T47D (cell line): Measurements from ENCODE around the gene RICTOR.
"Not testable (repeated sequence)": the region's sequence is repeated elsewhere in the genome, so short reads cannot be mapped to it uniquely, and the experiment has no call there.

Experiments
- DNase-seq, 2 experiments: peaks; one replicate each; pipeline versions ENCODE4 v3.0.0 to v3.0.0-alpha.2; 2011 to 2012; ENCODE audit warnings: low read depth in 1 of 2, low spot score in 1 of 2
- JUND ChIP-seq: IDR thresholded peaks from 2 replicates; pipeline ENCODE4 v1.6.1; 2012; ENCODE audit warnings: low read depth
- in situ Hi-C: cut with HindIII; loops from 2 replicates; pipeline ENCODE4 v1.10.0; 2016; ENCODE audit warnings: low sequenced_read_pairs, low pct_unique_long_range_greater_than_20kb

RICTOR gene

DNA sequence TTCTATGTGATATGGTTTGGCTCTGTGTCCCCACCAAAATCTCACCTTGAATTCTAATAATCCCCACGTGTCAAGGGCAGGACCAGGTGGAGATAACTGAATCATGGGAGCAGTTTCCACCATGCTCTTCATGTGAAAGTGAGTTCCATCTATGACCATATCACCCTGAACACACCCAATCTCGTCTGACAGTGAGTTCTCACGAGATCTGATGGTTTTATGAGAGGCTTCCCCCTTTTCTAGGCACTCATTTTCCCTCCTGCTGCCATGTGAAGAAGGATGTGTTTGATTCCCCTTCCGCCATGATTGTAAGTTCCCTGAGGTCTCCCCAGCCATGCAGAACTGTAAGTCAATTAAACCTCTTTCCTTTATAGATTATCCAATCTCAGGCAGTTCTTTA is 64.2 kb downstream of the RICTOR start:
- in situ Hi-C loops, result no loop called here
- no peak for TF ChIP-seq JUND
- no peak for DNase-seq

DNA sequence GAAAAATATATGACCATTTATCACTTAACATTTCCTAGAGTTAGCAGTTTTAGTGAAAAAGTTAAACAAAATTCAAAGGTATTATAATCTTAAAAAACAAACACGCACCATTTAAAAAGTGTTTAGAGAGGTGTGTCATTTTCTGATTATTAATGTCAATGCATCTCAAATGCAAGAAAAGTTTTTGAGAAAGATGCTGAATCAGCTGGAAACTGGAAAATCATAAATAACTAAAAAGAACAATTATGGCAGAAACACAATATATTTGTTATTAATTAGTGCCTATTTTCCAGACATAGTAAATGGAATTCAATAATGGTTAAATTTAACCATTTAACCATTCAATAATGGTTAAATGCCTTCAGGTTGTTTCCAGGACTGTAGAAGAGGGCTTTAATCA is 64.9 kb downstream of the RICTOR start:
- no peak for DNase-seq
- TF ChIP-seq JUND, result no peak
- in situ Hi-C loops, result no loop called here

DNA sequence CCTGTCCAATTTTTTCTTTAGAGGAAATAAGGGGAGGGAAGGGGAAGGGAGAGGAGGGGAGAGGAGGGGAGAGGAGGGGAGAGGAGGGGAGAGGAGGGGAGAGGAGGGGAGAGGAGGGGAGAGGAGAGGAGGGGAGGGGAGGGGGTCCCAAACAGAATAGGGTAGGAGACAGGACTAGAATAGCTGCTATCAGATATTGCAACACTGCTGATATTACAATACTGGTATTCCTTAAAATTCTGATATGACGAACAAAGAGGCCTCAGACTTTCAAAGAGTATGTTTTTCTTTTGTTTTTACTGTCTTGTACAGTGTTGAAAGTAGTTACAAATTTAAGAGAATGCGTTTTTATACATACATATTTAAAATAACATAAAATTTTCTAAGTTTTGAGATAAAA is 67.5 kb downstream of the RICTOR start:
- in situ Hi-C loops, result no loop called here
- no peak for TF ChIP-seq JUND
- DNase-seq, result no peak

DNA sequence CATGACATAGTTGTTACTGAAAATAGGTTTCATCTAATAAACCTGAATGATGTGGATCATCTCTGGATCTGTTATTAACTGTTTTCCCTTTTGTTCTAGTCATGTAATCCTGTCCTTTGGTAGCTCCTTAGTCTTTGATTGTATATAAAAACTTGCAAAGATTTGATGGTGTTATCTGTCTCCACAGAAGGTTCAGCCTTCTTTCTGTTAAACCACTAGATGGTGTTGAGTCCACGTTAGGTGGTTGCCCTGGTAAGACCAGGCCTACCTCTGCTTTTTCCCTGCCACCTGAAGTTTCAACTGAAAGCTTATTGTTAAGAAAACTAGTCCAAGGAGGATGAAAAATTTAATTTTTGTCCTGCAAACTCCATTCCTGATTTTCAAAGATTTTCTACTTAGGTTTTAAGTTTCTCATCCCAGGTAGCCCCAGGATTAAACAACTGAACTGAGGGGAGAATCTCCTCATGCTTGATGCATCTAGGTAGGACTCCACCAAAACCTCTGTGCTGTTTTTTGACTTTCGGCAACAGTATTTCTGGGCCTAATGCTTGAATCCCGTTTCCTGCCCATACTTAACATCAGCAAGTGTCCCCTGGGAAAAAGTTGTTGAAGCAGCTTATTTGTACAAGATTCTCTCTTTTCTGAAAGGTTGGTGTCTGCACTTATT is 68.5 kb downstream of the RICTOR start:
- in situ Hi-C loops, result no loop called here
- no peak for TF ChIP-seq JUND
- peak; percentile 11 to 57 for DNase-seq

DNA sequence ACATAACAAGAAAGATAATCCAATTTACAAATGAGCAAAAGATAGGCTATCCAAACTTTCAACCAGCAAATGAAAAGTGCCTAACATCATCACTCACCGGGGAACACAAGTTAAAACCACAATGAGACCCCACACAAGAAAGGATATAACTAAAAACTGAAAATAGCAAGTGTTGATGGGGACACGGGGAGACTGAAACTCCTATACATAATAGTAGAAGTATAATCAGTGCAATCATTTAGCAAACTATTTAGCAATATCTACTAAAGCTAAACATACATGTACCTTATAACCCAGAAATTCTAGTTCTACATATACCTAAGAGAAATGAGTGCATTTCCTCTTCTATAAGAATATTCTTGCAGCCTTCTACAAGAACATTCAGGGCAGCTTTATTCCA is 72.5 kb downstream of the RICTOR start:
- in situ Hi-C loops, result no loop called here
- no peak for DNase-seq
- TF ChIP-seq JUND, result no peak

DNA sequence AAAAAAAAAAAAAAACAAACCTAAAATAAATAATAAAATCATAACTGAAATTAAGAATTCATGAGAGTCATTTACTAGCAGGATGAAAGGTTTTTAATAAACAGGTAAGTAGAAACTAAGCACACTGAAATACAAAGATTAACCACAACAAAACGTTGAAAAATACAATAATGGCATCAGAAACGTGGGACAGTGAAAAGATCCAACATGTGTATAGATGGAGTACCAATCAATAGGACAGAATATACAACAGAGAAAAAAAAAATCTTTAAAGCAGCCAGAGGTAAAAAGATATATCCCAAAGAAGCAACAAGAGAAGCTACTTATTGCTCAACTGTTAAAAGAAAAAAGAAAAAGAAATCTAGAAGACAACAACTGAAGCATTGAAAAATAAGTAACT is 75.2 kb downstream of the RICTOR start:
- DNase-seq, result no peak
- TF ChIP-seq JUND, result no peak
- in situ Hi-C loops, result no loop called here

DNA sequence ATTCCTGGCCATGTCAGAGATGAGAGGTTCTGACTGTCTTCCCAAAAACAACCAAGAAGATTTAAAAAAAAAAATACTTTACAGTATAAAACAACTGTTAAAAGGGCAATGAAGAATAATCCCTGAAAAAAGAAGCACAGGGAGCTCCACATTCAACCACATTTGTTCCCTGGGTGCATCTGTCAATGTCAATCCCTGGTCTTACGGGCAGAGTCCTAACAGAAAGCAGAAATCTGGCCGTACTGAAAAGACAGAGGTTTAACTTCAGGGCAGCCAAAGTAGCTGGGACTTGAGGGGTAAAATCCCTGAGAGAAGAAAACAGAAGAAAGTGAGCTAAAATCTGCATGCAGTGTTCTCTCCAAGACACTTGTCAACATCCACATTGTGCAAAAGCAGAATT is 76.6 kb downstream of the RICTOR start:
- no peak for TF ChIP-seq JUND
- DNase-seq, result no peak
- in situ Hi-C loops, result no loop called here

DNA sequence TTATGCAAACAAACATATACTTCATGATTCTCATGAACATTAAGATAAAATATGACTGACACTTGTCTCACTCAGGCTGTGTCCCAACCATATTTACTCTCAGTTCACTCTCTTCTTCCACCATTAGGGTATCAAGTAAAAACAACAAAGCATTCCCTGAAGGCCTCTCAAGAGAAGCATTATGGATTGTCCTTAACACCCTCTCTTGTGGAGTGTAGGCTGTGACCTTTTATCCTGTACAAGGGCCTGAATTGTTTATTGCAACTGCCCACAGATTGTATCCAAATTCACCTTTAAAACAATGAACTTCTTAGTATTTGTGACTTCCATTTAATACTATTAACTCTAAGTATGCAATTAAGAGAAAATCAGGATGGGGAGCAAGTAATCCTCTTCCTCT is 78.1 kb downstream of the RICTOR start:
- in situ Hi-C loops, result no loop called here
- TF ChIP-seq JUND, result no peak
- DNase-seq, result no peak

DNA sequence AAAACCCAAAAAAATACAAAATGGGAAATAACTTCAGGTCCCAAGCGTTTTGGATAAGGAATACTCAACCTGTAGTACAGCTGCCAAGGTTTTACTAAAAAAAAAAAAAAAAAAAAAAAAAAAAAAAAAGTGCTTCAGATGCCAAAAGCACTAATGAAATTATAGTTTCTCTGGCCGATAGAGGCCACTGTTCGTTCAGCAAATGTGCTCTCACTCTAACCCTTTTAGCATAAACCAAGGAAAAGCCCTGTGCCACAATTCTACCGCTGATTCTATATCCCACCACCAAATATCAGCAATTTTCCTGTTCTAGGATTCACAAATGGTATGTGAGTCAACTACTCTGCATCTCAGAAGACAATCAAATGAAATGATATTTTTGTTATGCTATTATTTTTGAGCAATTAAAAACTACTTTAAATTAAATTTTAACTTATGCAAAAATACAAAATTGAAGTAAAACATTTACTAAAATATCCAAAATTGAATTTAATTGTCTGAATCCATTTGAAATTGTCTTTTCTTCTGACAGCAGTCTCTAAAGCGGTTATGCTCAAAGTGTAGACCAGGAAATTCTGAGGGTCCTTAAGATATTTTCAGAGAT is 79.8 kb downstream of the RICTOR start:
- peak in 1 of 2 experiments; percentile 65 for DNase-seq
- in situ Hi-C loops, result no loop called here
- no peak for TF ChIP-seq JUND

DNA sequence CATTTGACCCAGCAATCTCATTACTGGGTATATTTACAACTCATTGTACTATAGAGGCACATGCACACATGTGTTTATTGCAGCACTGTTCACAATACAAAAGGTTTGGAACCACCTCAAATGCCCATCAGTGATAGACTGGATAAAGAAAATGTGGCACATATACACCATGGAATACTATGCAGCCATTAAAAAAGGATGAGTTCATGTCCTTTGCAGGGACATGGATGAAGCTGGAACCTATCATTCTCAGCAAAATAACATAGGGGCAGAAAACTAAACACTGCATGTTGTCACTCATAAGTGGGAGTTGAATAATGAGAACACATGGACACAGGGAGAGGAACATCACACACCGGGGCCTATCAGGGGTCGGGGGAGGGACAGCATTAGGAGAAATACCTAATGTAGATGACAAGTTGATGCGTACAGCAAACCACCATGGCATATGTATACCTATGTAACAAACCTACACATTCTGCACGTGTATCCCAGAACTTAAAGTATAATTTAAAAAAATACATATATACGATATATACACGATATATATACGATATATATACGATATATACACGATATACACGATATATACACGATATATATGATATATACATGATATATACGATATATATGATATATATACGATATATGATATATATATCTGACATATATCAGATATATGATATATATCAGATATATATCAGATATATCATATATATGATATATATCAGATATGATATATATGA is 84.1 kb downstream of the RICTOR start:
- DNase-seq, in situ Hi-C loops: not testable (repeated sequence)

DNA sequence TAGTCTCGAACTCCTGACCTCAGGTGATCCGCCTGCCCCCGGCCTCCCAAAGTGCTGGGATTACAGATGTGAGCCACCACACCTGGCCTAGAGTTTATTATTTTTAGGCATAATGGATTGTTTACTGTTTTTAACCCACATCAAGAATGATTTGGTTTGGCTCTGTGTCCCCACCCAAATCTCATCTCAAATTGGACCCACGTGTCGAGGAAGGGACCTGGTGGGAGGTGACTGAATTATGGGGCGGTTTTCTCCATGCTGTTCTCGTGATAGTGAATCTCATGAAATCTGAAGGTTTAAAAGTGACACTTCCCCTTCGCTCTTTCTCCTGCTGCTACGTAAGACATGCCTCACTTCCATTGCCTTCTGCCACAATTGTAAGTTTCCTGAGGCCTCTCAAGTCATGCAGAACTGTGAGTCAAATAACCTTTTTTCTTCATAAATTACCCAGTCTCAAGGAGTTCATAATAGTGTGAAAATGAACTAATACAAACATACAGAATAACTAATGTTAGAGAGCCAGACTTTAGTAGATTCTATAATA is 88.2 kb downstream of the RICTOR start:
- no peak for TF ChIP-seq JUND
- in situ Hi-C loops, result no loop called here
- DNase-seq, result no peak

DNA sequence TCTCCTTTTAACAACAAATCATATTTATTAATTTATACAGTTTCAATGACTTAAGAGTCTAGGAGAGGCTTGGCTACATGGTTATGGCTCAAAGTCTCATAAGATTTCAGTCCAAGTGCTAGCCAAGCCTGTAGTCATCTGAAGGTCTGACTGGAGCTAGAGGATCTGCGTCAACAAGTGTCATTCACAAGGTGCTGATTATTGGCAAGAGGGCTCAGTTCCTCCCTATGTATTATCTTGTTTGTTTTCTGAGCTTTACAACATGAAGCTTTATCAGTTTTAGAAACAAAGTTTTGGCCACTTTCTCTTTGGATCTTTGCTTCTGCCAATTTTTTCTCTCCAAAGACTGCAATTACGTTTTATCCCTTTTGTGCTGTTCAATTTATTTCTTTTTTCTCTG is 94.7 kb downstream of the RICTOR start:
- no peak for TF ChIP-seq JUND
- no peak for DNase-seq
- in situ Hi-C loops, result no loop called here

DNA sequence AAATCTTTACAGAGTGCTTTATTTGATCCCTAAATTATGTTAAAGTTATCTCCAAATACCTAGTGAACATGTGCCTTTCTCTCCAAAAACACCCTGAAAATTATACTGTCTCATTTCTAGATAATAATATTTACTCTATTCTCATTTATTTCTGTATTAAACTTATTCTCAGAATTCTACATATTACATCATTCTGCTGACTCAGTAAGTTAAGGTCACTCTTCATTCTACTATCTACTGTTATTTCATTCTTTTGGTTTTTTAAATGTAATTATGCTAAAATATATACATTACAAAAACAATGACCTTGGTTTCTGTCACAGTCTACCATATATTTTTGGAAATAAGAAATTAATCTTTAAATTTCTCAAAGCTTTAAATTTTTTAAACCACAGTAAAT is 96.2 kb downstream of the RICTOR start:
- no peak for DNase-seq
- TF ChIP-seq JUND, result no peak
- in situ Hi-C loops, result no loop called here

DNA sequence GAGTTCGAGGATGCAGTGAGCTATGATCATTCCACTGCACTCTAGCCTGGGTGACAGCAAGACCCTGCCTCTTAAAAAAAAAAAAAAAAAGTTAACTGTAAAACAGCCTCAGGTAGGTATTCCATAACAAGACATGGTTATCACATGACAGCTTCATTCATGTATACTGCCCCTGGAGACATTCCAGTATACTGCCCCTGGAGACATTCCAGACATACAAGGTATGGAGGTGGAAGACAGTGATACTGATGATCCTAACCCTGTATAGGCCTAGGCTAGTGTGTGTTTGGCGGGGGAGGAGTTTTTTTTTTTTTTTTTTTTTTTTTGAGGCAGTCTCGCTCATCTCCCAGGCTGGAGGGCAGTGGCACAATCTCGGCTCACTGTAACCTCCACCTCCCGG is 105.5 kb downstream of the RICTOR start:
- in situ Hi-C loops, result no loop called here
- DNase-seq, result peak in 1 of 2 experiments; percentile 3
- TF ChIP-seq JUND, result no peak
